ENCODE results near the gene SAMD4B. TPM values are rescaled to one million over a fixed set of nuclear protein-coding genes. Genes with fewer than 3 reads are reported as not detected.

The SAMD4B gene
- total and polyA plus RNA-seq, 2 of the 8 experiments (the other 6 are each of a cell fraction or from before 2014, with no cell fraction given): 137 to 158 TPM

DNA sequence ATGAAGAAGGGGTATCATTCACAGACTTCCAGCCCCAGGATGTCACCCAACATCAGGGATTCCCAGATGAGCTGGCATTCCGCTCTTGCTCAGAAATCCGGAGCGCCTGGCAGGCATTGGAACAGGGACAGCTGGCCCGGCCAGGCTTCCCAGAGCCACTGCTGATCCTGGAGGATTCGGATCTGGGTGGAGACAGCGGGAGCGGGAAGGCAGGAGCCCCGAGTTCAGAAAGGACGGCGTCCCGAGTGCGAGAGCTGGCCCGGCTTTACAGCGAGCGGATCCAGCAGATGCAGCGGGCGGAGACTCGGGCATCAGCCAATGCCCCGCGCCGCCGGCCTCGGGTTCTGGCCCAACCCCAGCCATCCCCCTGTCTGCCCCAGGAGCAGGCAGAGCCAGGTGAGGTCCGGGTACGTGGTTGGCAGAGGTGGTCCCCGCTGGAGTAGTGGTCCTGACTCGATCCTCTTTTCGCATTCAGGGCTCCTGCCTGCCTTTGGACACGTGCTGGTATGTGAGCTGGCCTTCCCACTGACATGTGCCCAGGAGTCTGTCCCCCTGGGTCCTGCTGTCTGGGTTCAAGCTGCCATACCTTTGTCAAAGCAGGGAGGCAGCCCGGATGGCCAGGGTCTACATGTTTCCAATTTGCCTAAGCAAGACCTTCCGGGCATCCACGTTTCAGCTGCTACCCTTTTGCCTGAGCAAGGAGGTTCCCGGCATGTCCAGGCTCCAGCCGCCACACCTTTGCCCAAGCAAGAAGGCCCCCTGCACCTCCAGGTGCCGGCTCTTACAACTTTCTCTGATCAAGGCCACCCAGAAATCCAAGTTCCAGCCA lies 81.3 kb downstream of the SAMD4B start:
- Histone ChIP-seq H4K91ac (replicated peaks; ENCODE audit: insufficient read length, low read length) (no peak overlapping the region), H3K9ac (replicated peaks in 1 of 4; ENCODE audit: extremely low read depth in 1 of 4, low read depth in 3 of 4, low read length in 3 of 4) (no peak overlapping the region), H3K23me2 (ENCODE audit: low read depth, low read length) (peaks cover 5% of the 10 kb centered on the region; the same call in 1 of the 2 replicates), H4K5ac (ENCODE audit: insufficient read length, low read depth, low read length) (no peak overlapping the region), H2BK20ac (ENCODE audit: low read length) (no peak overlapping the region), H3K9me3 (ENCODE audit: insufficient read depth in 2 of 2, low read depth in 1 of 2, low read length in 1 of 2) (no peaks in the 10 kb centered on the region), H3K36me3 (ENCODE audit: control insufficient read depth in 2 of 4, insufficient read depth in 4 of 4, low read length in 3 of 4) (peaks cover 19 to 52% (median 39%) of the 10 kb centered on the region in 4 experiments), H3K79me2 (ENCODE audit: control insufficient read depth in 1 of 2, insufficient read depth in 2 of 2, low read length in 2 of 2) (no peaks in the 10 kb centered on the region), H3K4me2 (ENCODE audit: insufficient read depth in 1 of 2, low read depth in 2 of 2, low read length in 2 of 2) (no peak overlapping the region), H3K4me1 (replicated peaks in 1 of 4; ENCODE audit: control insufficient read depth in 3 of 4, insufficient read depth in 4 of 4, low read length in 3 of 4) (peaks cover 2 to 9% (median 7%) of the 10 kb centered on the region in 4 experiments; a peak in 5 of 7 replicates), H3K27me3 (replicated peaks in 1 of 4; ENCODE audit: control insufficient read depth in 3 of 4, extremely low read depth in 1 of 4, insufficient read depth in 3 of 4, low read length in 3 of 4) (no peaks in the 10 kb centered on the region), H3K56ac (replicated peaks; ENCODE audit: insufficient read length, low read depth, low read length) (no peak overlapping the region), H2AK5ac (ENCODE audit: low read depth, low read length) (no peak overlapping the region), H2AFZ (ENCODE audit: low read length) (no peak overlapping the region), H3K23ac (ENCODE audit: insufficient read length) (no peak overlapping the region), H3K18ac (ENCODE audit: extremely low read depth, low read length) (no peak overlapping the region), H2BK12ac (ENCODE audit: low read depth, low read length) (no peak overlapping the region), H2BK120ac (replicated peaks; ENCODE audit: low read depth, low read length) (no peak overlapping the region), H4K20me1 (replicated peaks in 1 of 2; ENCODE audit: control insufficient read depth in 1 of 2, insufficient read depth in 2 of 2, low read length in 2 of 2) (peaks cover 1 to 5% of the 10 kb centered on the region in 2 experiments), H3K4me3 (ENCODE audit: extremely low read depth in 1 of 4, insufficient read depth in 2 of 4, low read depth in 3 of 4, low read length in 4 of 4) (no peak overlapping the region), H3K79me1 (ENCODE audit: low read depth, low read length) (no peaks in the 10 kb centered on the region), H3K27ac (ENCODE audit: low read depth, low read length) (no peak overlapping the region), H4K8ac (ENCODE audit: extremely low read depth, insufficient read depth, low read length) (no peak overlapping the region), H3K14ac (ENCODE audit: insufficient read length) (no peak overlapping the region), H2BK5ac (ENCODE audit: low read depth, low read length) (no peak overlapping the region), H3K4ac (replicated peaks; ENCODE audit: insufficient read length, low read depth, low read length) (no peak overlapping the region), H2BK15ac (ENCODE audit: low read length) (no peak overlapping the region)
- no peak for DNase-seq (ENCODE audit: low read depth in 1 of 2, low spot score in 2 of 2)
- 96% methylated on average over 35 of the region's 35 CpGs; no CpG with 5 or more reads in 1 of the 2 experiments for WGBS, 2 experiments (ENCODE audit: extremely low coverage in 1 of 2, insufficient coverage in 1 of 2, insufficient read length in 1 of 2, insufficient replicate concordance in 2 of 2, low coverage in 1 of 2, low lambda C conversion rate in 2 of 2, missing lambda C conversion rate in 1 of 2)
- FAIRE-seq: no peak
- ChIA-PET POLR2A (ENCODE audit: partially characterized antibody) (interaction anchor here (0.9 to 47.8 kb wide), 8 partner anchors 0 to 116 kb away, joined by 3 to 1154 read pairs (median 8); partner anchors contain the start of genes MED29, PAF1, PLEKHG2 and RPS16), CTCF (ENCODE audit: partially characterized antibody) (interaction anchor here (0.6 to 2.4 kb wide), 8 partner anchors 8 to 51 kb away, joined by 3 to 8 read pairs (median 4); no protein-coding TSS in a partner anchor)
- no peak for TF ChIP-seq BCL11A (IDR thresholded peaks at IDR 0.05; ENCODE audit: low read depth in 2 of 2, low read length in 2 of 2)
- TF ChIP-seq, protein P1, sequence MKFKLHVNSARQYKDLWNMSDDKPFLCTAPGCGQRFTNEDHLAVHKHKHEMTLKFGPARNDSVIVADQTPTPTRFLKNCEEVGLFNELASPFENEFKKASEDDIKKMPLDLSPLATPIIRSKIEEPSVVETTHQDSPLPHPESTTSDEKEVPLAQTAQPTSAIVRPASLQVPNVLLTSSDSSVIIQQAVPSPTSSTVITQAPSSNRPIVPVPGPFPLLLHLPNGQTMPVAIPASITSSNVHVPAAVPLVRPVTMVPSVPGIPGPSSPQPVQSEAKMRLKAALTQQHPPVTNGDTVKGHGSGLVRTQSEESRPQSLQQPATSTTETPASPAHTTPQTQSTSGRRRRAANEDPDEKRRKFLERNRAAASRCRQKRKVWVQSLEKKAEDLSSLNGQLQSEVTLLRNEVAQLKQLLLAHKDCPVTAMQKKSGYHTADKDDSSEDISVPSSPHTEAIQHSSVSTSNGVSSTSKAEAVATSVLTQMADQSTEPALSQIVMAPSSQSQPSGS (IDR thresholded peaks at IDR 0.05; ENCODE audit: low read length): no peak
- TF ChIP-seq POLR2A (IDR thresholded peaks at IDR 0.05; ENCODE audit: control extremely low read depth in 1 of 2, low read depth in 2 of 2, low read length in 2 of 2): no peak; a peak in 1 of 3 replicates
- TF ChIP-seq RAD21 (IDR thresholded peaks at IDR 0.05 in 1 of 2, conservative IDR thresholded peaks at IDR 0.05 in 1 of 2; ENCODE audit: low read depth in 2 of 2, low read length in 2 of 2): no peak
- TF ChIP-seq POU5F1 (IDR thresholded peaks at IDR 0.05; ENCODE audit: low read depth, low read length): no peak
- no peak for TF ChIP-seq KDM1A (IDR thresholded peaks at IDR 0.05; ENCODE audit: borderline replicate concordance, low read length)
- TF ChIP-seq RNF2 (IDR thresholded peaks at IDR 0.05; ENCODE audit: borderline replicate concordance, low read depth, low read length, missing control alignments, poor library complexity, severe bottlenecking): no peak
- TF ChIP-seq TAF7 (optimal IDR thresholded peaks at IDR 0.05; ENCODE audit: borderline replicate concordance, low read depth, low read length): no peak
- TF ChIP-seq CREB1 (IDR thresholded peaks at IDR 0.05): no peak
- TF ChIP-seq CHD2 (IDR thresholded peaks at IDR 0.05; ENCODE audit: low read length): no peak

Data from H1 (cell line).